Activated gamma-delta T cell treated with anti-CD3 and anti-CD28 coated beads, Interleukin-2, amount 50 U/mL, for 16 hours (primary cell): Measurements from ENCODE around the gene FMNL3.

Source experiments
- DNase-seq: peaks from one replicate; pipeline ENCODE4 v3.0.0-alpha.2; 2020; ENCODE audit warnings: low read depth

FMNL3 gene

GRCh38 chr12:49599961-49600360 lies 107.2 kb downstream of the FMNL3 start:
- no peak for DNase-seq

DNA sequence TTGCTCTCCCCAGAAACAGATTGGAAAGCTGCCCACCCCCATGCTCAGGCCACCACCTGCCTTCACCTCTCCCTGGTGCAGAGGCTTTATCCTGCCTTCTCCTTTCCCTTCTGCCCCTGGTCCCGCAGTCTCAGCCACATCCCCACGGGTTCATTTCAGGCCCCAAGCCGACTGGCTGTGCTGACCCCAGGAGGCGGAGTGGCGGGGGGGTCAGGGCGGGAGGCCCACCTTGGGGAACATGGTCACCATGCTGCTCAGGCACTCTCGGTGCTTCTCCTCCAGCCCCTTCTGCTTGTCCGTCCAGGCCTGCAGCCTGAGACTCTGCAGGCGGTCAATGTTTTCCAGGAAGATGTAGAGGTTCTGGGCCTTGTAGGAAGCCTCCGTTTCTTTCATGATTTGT lies 108.7 kb downstream of the FMNL3 start:
- DNase-seq, result no peak

GRCh38 chr12:49588721-49589516 lies 118.3 kb downstream of the FMNL3 start:
- no peak for DNase-seq

- no peak for DNase-seq
These were observed 118.9 kb downstream of the FMNL3 start for GRCh38 chr12:49588281-49588680.

DNA sequence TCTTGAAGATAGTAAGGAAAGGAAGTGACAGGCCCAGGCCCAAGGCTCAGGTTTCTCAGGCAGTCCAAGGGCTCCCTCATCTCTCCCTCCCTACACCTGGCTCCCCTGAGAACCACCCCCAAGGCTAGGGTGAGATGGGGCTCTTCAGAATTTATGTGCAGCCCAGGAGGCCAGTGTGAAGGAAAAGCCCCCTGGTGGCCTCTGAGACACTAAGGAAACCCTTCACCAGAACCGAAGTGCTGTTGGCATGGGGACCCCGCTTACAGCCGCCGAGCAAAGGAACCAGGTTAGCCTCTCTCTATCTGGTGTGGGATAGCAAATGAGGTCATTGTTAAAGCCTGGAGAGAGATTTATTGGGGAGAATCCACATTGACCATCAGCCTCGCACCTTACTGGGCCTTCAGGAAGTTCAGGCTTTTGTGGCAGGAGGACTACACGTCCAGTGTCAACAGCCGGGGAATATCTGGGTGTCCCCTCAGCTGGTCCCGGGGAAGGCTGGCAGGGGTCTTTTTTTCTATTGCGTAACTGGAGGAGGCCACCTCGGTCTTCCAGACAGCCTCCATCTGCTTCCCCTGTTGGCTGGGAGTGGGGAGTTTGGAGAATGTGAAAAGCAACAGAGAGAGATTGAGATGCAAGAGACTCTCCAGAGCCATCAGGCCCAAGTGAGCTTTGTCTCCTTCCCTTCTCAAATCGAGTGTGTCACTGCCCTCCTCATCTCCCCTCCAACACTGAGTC lies 119.9 kb downstream of the FMNL3 start:
- no peak for DNase-seq
